ENCODE measurements around the gene ACCS. TPM values are rescaled to one million over a fixed set of nuclear protein-coding genes. Genes with fewer than 3 reads are reported as not detected.
A peak's percentile ranks its signal among the peaks of the same experiment; 100 is the strongest.

The ACCS gene
- polyA plus RNA-seq, 2 of the 4 experiments (the other 2 are of a cell fraction) = 21.7 to 24.9 TPM

DNA sequence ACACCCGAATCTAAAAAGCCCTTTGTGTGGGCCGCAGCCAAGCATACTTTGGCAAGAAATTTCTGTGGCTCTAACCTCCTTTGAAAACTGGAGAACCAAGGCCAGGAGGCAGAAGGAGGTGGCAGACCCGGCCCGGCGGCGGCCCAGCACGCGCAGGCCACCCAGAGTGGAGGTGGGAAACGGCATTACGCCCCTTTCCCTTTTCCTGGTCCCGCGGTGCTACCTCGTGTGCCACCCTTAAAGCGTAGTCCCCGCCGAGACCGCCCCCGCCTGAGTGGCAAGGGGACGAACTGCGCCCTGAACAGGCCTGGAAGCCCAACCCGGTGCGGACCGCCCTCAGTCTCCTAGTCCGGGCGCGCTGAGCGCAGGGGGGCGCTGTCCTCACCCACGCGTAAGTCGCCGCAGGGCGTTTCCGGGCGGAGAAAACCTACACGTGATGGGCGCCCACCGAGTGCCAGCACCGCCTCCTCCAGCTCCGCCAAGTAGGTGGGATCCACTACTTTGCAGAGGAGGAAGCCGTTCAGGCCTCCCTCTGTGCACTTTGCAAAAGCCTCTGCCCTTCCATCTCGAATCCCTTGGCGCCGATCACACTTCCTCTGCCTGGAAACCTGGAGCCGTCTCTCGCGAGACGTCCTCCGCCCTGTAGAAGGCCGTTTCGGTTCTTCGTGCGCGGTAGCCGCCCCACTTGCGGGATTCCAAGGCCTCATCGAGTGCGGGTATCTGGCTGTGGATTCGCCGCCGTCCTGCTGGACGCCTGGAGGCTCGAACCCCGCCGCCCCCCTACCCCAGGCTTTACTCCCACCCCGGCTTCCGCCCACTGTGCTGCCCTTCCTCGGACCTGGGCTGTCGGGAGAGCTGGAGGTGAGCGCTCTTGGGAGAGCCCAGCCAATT lies at the start of gene ACCS (continued):
- TF ChIP-seq PHF8 (IDR thresholded peaks at IDR 0.05; ENCODE audit: borderline replicate concordance, low read depth) = peak; percentile 86
- TF ChIP-seq HOXA7 (CRISPR knock-in tag; IDR thresholded peaks at IDR 0.05) = no peak
- no peak for TF ChIP-seq FOXS1 (CRISPR knock-in tag; IDR thresholded peaks at IDR 0.05)
- TF ChIP-seq, protein P1, sequence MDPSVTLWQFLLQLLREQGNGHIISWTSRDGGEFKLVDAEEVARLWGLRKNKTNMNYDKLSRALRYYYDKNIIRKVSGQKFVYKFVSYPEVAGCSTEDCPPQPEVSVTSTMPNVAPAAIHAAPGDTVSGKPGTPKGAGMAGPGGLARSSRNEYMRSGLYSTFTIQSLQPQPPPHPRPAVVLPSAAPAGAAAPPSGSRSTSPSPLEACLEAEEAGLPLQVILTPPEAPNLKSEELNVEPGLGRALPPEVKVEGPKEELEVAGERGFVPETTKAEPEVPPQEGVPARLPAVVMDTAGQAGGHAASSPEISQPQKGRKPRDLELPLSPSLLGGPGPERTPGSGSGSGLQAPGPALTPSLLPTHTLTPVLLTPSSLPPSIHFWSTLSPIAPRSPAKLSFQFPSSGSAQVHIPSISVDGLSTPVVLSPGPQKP (IDR thresholded peaks at IDR 0.05; ENCODE audit: low read depth, low read length) = no peak
- TF ChIP-seq ZC3H11A (IDR thresholded peaks at IDR 0.05) = no peak
- TF ChIP-seq, protein P2, sequence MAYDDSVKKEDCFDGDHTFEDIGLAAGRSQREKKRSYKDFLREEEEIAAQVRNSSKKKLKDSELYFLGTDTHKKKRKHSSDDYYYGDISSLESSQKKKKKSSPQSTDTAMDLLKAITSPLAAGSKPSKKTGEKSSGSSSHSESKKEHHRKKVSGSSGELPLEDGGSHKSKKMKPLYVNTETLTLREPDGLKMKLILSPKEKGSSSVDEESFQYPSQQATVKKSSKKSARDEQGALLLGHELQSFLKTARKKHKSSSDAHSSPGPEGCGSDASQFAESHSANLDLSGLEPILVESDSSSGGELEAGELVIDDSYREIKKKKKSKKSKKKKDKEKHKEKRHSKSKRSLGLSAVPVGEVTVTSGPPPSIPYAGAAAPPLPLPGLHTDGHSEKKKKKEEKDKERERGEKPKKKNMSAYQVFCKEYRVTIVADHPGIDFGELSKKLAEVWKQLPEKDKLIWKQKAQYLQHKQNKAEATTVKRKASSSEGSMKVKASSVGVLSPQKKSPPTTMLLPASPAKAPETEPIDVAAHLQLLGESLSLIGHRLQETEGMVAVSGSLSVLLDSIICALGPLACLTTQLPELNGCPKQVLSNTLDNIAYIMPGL (CRISPR knock-in tag; IDR thresholded peaks at IDR 0.05; ENCODE audit: borderline replicate concordance) = no peak; the same call in 1 of the 2 replicates
- TF ChIP-seq, protein P3, sequence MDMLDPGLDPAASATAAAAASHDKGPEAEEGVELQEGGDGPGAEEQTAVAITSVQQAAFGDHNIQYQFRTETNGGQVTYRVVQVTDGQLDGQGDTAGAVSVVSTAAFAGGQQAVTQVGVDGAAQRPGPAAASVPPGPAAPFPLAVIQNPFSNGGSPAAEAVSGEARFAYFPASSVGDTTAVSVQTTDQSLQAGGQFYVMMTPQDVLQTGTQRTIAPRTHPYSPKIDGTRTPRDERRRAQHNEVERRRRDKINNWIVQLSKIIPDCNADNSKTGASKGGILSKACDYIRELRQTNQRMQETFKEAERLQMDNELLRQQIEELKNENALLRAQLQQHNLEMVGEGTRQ (IDR thresholded peaks at IDR 0.05) = peak; percentile 87
- TF ChIP-seq NR3C1 (IDR thresholded peaks at IDR 0.05) = no peak
- TF ChIP-seq, protein P4, sequence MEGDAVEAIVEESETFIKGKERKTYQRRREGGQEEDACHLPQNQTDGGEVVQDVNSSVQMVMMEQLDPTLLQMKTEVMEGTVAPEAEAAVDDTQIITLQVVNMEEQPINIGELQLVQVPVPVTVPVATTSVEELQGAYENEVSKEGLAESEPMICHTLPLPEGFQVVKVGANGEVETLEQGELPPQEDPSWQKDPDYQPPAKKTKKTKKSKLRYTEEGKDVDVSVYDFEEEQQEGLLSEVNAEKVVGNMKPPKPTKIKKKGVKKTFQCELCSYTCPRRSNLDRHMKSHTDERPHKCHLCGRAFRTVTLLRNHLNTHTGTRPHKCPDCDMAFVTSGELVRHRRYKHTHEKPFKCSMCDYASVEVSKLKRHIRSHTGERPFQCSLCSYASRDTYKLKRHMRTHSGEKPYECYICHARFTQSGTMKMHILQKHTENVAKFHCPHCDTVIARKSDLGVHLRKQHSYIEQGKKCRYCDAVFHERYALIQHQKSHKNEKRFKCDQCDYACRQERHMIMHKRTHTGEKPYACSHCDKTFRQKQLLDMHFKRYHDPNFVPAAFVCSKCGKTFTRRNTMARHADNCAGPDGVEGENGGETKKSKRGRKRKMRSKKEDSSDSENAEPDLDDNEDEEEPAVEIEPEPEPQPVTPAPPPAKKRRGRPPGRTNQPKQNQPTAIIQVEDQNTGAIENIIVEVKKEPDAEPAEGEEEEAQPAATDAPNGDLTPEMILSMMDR (IDR thresholded peaks at IDR 0.05) = peak; percentile 67
- TF ChIP-seq MAZ (IDR thresholded peaks at IDR 0.05; ENCODE audit: borderline replicate concordance, low read depth, low read length) = no peak
- TF ChIP-seq KDM1A (IDR thresholded peaks at IDR 0.05; ENCODE audit: low read depth) = no peak
- peak; percentile 38; the same call in 2 of the 3 replicates for TF ChIP-seq SMC3 (IDR thresholded peaks at IDR 0.05)
- peak; percentile 77; the same call in 1 of the 2 replicates for TF ChIP-seq MYC (IDR thresholded peaks at IDR 0.05; ENCODE audit: borderline replicate concordance, low read length)
- TF ChIP-seq RARB (CRISPR knock-in tag; IDR thresholded peaks at IDR 0.05) = no peak
- no peak for TF ChIP-seq POLR2AphosphoS2 (conservative IDR thresholded peaks at IDR 0.05; ENCODE audit: low read length)
- TF ChIP-seq RNF2 (IDR thresholded peaks at IDR 0.05; ENCODE audit: borderline replicate concordance, low read depth) = no peak; the same call in 1 of the 2 replicates
- TF ChIP-seq TFCP2L1 (CRISPR knock-in tag; IDR thresholded peaks at IDR 0.05) = 0 out of 2 replicates have a peak, but pooled peaks have one; percentile 69
- peak in 1 of 2 experiments; percentile 23; a peak in 2 of 5 replicates for TF ChIP-seq RAD21 (conservative IDR thresholded peaks at IDR 0.05 in 1 of 2, IDR thresholded peaks at IDR 0.05 in 1 of 2)
- peak; percentile 28 to 57; a peak in 3 of 5 replicates for TF ChIP-seq JUN (IDR thresholded peaks at IDR 0.05)
- TF ChIP-seq, protein P5, sequence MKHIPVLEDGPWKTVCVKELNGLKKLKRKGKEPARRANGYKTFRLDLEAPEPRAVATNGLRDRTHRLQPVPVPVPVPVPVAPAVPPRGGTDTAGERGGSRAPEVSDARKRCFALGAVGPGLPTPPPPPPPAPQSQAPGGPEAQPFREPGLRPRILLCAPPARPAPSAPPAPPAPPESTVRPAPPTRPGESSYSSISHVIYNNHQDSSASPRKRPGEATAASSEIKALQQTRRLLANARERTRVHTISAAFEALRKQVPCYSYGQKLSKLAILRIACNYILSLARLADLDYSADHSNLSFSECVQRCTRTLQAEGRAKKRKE (CRISPR knock-in tag; IDR thresholded peaks at IDR 0.05; ENCODE audit: low read depth) = no peak
- TF ChIP-seq CHD2 (IDR thresholded peaks at IDR 0.05; ENCODE audit: low read length, partially characterized antibody) = peak; percentile 92
- no peak for TF ChIP-seq ZNF302 (CRISPR knock-in tag; IDR thresholded peaks at IDR 0.05)
- TF ChIP-seq CEBPB (IDR thresholded peaks at IDR 0.05) = no peak
- TF ChIP-seq NFE2L2 (conservative IDR thresholded peaks at IDR 0.05; ENCODE audit: low read length) = no peak
- TF ChIP-seq, protein P6, sequence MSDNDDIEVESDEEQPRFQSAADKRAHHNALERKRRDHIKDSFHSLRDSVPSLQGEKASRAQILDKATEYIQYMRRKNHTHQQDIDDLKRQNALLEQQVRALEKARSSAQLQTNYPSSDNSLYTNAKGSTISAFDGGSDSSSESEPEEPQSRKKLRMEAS (IDR thresholded peaks at IDR 0.05) = peak; percentile 97
